ENCODE results near the gene PZP. TPM values are rescaled to one million over a fixed set of nuclear protein-coding genes. Genes with fewer than 3 reads are reported as not detected.

Gene PZP
- total RNA-seq, 4 donors from 2014 or later = not detected

GRCh38 chr12:9099552-9100190 lies 108.5 kb downstream of the PZP start:
- Histone ChIP-seq H3K36me3 (peaks cover 7 to 12% of the 10 kb centered on the region in 2 donors), H3K27me3 (no peaks in the 10 kb centered on the region), H3K4me3 (replicated peaks in 1 of 3) (no peak overlapping the region), H3K9me3 (no peaks in the 10 kb centered on the region), H3K27ac (no peak overlapping the region), H3K4me1 (no peaks in the 10 kb centered on the region)
- WGBS, 2 donors = 95 to 97% methylated on average over 2 of the region's 2 CpGs
- no peak for TF ChIP-seq POLR2A (IDR thresholded peaks at IDR 0.05)
- TF ChIP-seq CTCF (IDR thresholded peaks at IDR 0.05) = no peak
- no peak for DNase-seq
- intact Hi-C loops (cut with DNase I) = no loop called here

MicroRNAs within 50 kb of the gene (microRNA counts, 767-probe panel; counts per million panel counts)
- 0 counts per million in 2 donors for microRNA hsa-miR-1244

Small RNAs within 50 kb of the gene (microRNA-seq; reads per million reads assigned to microRNA genes)
- gene MIR1244-3 = not detected

Other genes starting within 250 kb of the PZP start
- 1 to 10 TPM; 1.1 to 4.3 (median 3.0) TPM for gene KLRG1, start 218.8 kb downstream of the PZP start, total RNA-seq
- gene A2M, start 92.5 kb downstream of the PZP start, total RNA-seq = 100 to 1,000 TPM; 124 to 345 (median 219) TPM